ENCODE data around the gene SLC6A16. TPM values are rescaled to one million over a fixed set of nuclear protein-coding genes. Genes with fewer than 3 reads are reported as not detected.

SLC6A16 gene
- total and polyA plus RNA-seq, 7 donors, result under 0.01 to 3.6 (median 1.2) TPM; not detected in 1

DNA sequence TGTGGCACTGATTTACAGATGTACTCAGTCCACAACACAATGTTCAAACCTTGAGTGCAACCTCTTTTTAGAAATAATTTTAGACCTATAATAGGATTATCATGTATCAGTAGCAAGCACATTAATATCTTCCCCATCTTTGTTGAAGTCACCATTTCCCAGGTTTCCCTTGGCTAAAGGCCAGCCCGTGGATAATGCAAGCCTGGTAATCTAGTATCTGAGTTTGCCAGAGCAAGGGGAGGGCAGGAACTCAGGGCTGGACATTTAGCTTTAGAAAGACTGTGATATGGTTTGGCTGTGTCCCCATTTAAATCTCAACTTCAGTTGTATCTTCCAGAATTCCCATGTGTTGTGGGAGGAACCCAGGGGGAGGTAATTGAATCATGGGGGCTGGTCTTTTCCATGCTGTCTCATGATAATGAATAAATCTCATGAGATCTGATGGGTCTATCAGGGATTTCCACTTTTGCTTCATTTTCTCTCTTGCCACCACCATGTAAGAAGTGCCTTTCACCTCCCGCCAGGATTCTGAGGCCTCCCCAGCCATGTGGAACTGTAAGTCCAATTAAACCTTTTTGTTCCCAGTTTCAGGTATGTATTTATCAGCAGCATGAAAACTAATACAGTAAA, 37.7 kb downstream of the SLC6A16 start:
- 31 to 84% methylated on average over 2 of the region's 2 CpGs for WGBS, 2 donors
- TF ChIP-seq CTCF (IDR thresholded peaks at IDR 0.05) (no peak), POLR2AphosphoS5 (IDR thresholded peaks at IDR 0.05) (no peak), EP300 (IDR thresholded peaks at IDR 0.05) (no peak), POLR2A (IDR thresholded peaks at IDR 0.05) (no peak)
- no peak for DNase-seq
- Histone ChIP-seq H3K4me3 (no peak overlapping the region), H3K9me3 (no peaks in the 10 kb centered on the region), H3K27ac (no peak overlapping the region), H3K36me3 (no peaks in the 10 kb centered on the region), H3K27me3 (peaks cover 0 to 5% (median 0%) of the 10 kb centered on the region in 3 donors), H3K4me1 (no peaks in the 10 kb centered on the region)
- intact Hi-C loops (cut with DNase I), result no loop called here

GRCh38 chr19:49282184-49282583, 42.8 kb downstream of the SLC6A16 start:
- intact Hi-C loops (cut with DNase I), result no loop called here
- no peak overlapping the region for H3K4me3 ChIP-seq
- H3K4me1 ChIP-seq, result no peaks in the 10 kb centered on the region
- DNase-seq, result no peak
- H3K36me3 ChIP-seq, result no peaks in the 10 kb centered on the region
- peaks cover 0 to 24% (median 0%) of the 10 kb centered on the region in 3 donors for H3K27me3 ChIP-seq
- no peaks in the 10 kb centered on the region for H3K9me3 ChIP-seq
- H3K27ac ChIP-seq, result no peak overlapping the region
- TF ChIP-seq POLR2A (IDR thresholded peaks at IDR 0.05) (no peak), CTCF (IDR thresholded peaks at IDR 0.05) (no peak), EP300 (IDR thresholded peaks at IDR 0.05) (no peak), POLR2AphosphoS5 (IDR thresholded peaks at IDR 0.05) (no peak)
- 80 to 81% methylated on average over 13 of the region's 13 CpGs for WGBS, 2 donors

DNA sequence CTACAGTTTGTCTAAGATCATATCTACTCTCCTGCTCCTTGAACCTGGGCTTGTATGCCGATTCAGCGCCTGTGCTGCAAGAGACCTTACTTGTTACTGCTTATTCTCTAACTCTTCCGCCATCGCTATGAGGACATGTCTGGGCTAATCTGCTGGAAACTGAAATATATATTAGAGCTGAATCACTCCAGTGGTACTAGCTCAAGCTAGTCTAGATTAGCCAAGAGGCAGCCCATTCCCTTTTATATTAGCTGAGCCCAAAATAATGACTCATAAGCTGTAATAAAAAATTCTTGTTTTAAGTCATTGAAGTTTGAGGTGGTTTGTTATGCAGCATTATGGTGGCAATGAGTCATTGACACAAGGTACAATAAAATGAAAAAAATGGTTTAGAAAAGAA, 52.8 kb downstream of the SLC6A16 start:
- Histone ChIP-seq H3K4me1 (no peaks in the 10 kb centered on the region), H3K27me3 (peaks cover 0 to 4% (median 0%) of the 10 kb centered on the region in 3 donors), H3K4me3 (no peak overlapping the region), H3K9me3 (peaks cover 0 to 2% (median 0%) of the 10 kb centered on the region in 4 donors), H3K36me3 (no peaks in the 10 kb centered on the region), H3K27ac (no peak overlapping the region)
- TF ChIP-seq CTCF (IDR thresholded peaks at IDR 0.05) (no peak), POLR2A (IDR thresholded peaks at IDR 0.05) (no peak), EP300 (IDR thresholded peaks at IDR 0.05) (no peak), POLR2AphosphoS5 (IDR thresholded peaks at IDR 0.05) (no peak)
- DNase-seq, result no peak
- WGBS, 2 donors, result 93 to 95% methylated on average over 4 of the region's 4 CpGs
- intact Hi-C loops (cut with DNase I), result no loop called here

GRCh38 chr19:49271080-49271753, 53.8 kb downstream of the SLC6A16 start:
- no peak for DNase-seq
- intact Hi-C loops (cut with DNase I), result no loop called here
- H3K27ac ChIP-seq, result no peak overlapping the region
- peaks cover 0 to 7% (median 0%) of the 10 kb centered on the region in 4 donors for H3K9me3 ChIP-seq
- peaks cover 0 to 4% (median 0%) of the 10 kb centered on the region in 3 donors for H3K27me3 ChIP-seq
- H3K4me1 ChIP-seq, result no peaks in the 10 kb centered on the region
- H3K36me3 ChIP-seq, result no peaks in the 10 kb centered on the region
- WGBS, 2 donors, result 63 to 75% methylated on average over 4 of the region's 4 CpGs
- no peak for TF ChIP-seq EP300 (IDR thresholded peaks at IDR 0.05)
- no peak for TF ChIP-seq CTCF (IDR thresholded peaks at IDR 0.05)
- no peak for TF ChIP-seq POLR2AphosphoS5 (IDR thresholded peaks at IDR 0.05)
- TF ChIP-seq POLR2A (IDR thresholded peaks at IDR 0.05), result no peak
- H3K4me3 ChIP-seq, result no peak overlapping the region

Data from sigmoid colon (tissue), 7 donors.